Measurements from ENCODE around the gene SH2D1A. TPM values are rescaled to one million over a fixed set of nuclear protein-coding genes. Genes with fewer than 3 reads are reported as not detected.

Gene SH2D1A
- total RNA-seq, 2 experiments from 2014 or later: 30.5 to 32.3 TPM

Other genes with a start within 250 kb of the SH2D1A start
- under 1 TPM in 1 of 2 experiments, not detected in 1; 0.10 TPM for gene TEX13D, start 13.9 kb upstream of the SH2D1A start, total RNA-seq